HG02571 (cell line): ENCODE measurements around the gene VCAN.

Source experiments
- ATAC-seq: cut with Tn5 transposase; IDR thresholded peaks from one replicate; pipeline ENCODE4 v1.9.1; 2021; ENCODE audit warnings: mild to moderate bottlenecking, moderate library complexity; ENCODE audit not compliant: unreplicated experiment

Gene VCAN

GRCh38 chr5:83494087-83494620 is 22.6 kb downstream of the VCAN start:
- no peak for ATAC-seq

- ATAC-seq = no peak
Observed at GRCh38 chr5:83494666-83495065, 23.1 kb downstream of the VCAN start.

- no peak for ATAC-seq
Observed at GRCh38 chr5:83496626-83497025, 25.1 kb downstream of the VCAN start.

- ATAC-seq = no peak
Observed at GRCh38 chr5:83498585-83498984, 27.0 kb downstream of the VCAN start.

DNA sequence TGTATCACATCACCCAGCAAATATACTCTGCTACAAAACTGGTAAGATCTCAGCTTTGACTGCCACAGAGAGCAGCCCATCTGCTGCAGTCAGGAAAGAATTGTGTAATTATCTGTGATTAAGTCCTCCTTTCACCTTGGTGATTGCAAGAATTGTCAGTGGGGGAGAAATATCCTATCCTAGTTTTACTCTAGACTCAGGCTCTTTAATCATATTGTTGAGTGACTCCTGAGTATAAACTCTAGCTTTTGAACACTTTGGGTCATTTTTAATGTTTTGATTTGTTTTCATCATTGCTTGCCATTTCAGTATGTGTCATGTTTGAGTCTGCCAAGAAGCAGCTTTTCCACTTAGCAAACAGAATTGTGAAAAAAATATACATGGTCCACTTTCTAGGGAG is 32.1 kb downstream of the VCAN start:
- ATAC-seq = no peak

GRCh38 chr5:83507431-83507830 is 35.9 kb downstream of the VCAN start:
- ATAC-seq = no peak

DNA sequence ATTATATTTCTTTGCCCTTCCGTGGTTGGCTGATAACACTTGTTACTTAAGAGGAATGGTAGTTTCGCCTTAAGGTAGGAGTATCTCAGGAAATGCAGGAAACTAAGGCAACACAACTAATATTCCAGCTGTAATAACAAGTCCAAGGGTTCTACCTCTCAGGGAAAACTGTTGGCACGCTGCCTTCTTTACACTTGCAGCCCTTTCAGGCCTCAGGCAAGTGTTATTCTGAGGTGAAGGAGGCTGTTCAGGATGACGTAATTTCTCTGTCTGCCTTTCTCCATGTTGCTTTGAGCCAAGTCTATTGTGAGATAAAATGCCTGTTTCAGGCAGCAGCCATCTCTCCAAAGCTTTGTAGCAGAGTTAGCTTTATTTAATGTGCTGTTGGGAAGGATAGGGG is 38.0 kb downstream of the VCAN start:
- ATAC-seq = no peak

- ATAC-seq = peak; percentile 80
Observed at GRCh38 chr5:83510260-83510659, 38.7 kb downstream of the VCAN start.

DNA sequence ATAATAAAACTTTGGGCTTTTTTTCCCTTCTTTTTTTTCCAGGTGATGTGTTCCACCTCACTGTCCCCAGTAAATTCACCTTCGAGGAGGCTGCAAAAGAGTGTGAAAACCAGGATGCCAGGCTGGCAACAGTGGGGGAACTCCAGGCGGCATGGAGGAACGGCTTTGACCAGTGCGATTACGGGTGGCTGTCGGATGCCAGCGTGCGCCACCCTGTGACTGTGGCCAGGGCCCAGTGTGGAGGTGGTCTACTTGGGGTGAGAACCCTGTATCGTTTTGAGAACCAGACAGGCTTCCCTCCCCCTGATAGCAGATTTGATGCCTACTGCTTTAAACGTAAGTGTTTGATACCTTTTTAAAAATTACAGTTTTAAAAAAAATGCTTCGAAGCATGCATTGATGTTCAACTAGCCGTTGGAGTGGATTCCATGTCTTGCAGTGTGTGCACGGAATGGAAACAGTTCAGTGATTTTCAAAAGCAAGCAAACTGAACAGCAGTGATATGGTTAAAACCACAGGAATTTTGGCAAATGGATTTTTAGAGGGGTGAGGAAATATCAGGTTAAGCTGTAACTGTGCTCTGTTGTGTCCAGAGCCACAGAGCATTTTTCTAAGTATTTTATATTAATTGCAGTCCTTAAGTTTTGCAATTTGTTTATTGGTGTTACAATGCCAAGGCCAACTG is 40.7 kb downstream of the VCAN start:
- ATAC-seq = no peak

GRCh38 chr5:83513081-83513480 is 41.5 kb downstream of the VCAN start:
- ATAC-seq = no peak

DNA sequence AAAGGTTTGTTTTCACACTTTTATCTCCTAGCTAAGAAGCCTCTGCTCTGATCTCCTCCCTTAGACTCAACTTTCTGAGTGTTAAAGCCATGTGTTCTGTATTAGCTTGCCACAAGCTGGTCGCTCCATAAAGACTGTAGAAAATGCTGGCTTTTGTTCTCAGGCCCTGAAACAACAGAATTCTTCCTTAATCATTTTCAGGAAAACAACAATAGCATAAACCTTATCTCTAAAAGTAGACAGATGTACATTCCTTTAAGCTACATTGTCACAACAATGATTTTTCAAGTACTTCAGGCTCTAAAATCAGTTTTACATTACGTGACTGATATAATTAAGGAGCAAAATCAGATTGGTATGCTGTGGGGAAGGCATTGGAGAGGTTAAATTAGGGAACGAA is 41.9 kb downstream of the VCAN start:
- no peak for ATAC-seq

DNA sequence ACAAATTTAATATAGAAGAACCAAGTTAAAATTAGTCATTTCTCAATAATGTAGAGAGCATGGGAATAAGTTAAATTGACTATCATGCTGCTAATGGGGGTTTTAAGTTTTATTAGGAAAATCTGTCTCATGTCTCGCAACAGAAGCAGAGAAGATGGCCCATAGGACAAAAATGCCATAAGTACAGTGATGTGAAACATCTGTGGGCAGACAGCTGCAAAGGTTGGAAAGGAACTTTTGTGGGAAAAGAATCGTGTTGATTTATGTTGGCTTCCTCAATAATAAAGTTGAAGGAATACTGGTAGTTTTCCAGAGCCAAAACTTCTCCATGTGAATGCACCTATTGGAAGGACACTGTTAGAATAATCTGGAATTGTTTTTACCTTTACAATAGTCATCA is 44.8 kb downstream of the VCAN start:
- no peak for ATAC-seq

- ATAC-seq = no peak
Observed at GRCh38 chr5:83517072-83517687, 45.6 kb downstream of the VCAN start.

DNA sequence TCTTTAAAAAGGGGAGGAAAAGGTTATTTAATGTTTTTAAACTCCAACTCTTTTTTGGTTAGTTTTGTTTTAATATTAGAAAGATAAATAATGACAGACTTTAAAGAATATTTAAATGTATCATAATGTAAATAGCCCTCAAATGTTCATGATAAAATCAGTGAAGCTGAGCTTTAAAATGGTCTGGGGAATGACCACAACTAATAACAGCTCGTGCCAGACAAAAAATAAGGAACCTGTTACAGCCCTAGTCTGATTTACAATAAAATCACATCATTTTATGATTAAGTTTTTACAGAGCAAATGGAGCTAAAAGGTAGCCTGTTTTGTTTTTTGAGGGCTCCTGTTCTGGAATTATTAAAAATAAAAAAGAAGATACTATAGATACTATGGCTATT is 46.1 kb downstream of the VCAN start:
- no peak for ATAC-seq

GRCh38 chr5:83518319-83519061 is 46.9 kb downstream of the VCAN start:
- ATAC-seq = no peak

- no peak for ATAC-seq
Observed at GRCh38 chr5:83522446-83522845, 50.9 kb downstream of the VCAN start.

DNA sequence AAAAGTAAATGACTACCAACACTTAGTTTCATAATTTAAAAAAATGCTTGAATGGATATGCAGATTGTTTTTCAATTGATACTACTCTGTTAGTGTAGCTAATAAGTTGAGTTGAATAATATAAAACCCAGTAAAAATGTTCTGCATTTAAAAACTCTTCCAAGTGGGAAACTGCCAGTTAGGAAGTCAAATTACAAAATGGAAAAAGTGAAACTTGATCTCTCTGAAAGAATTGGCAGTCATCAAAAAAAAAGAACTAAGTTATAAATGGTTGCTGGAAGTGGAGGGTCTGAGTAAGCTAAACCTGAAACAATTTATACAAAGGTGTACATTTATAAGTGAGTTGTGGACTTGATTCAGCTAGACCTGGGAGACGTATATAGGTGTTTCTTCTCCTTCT is 52.4 kb downstream of the VCAN start:
- ATAC-seq = no peak

- no peak for ATAC-seq
Observed at GRCh38 chr5:83524345-83524744, 52.8 kb downstream of the VCAN start.

DNA sequence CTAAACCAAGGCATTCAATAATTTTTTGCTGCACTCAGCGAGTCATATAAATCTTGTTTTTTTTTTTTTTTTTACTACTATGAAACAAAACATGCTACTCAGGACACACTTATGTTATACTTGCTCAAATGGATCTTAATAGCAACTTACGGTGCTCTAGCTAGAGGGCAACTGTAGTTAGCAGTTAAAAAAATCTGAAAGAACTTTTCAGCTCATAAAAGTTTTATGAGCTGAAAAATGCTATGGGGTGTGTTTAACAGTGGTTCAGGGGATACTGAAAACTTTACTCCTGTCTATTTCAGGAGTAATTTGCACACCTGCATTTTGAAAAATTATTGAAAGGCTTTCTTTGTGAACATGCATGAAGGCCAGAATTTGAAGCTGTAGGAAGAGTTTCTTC is 53.4 kb downstream of the VCAN start:
- no peak for ATAC-seq

DNA sequence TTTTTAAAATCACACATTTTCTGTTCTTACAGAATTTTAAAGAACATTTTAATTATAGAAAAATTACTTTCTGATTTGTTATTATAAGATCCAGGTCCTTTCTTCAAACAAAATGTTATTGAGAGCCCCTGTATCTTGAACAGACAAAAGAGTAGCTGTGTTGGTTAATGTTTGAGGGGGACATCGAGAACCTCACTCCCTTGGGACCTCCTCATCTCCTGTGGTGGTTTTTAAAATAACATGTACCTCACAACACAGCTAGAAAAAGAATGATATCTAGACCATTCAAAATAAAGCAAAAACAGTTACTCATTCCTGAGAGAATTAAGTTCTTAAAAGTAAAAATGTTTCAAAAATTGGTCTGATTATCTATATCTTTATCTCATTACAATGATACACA is 54.7 kb downstream of the VCAN start:
- no peak for ATAC-seq

GRCh38 chr5:83527221-83527620 is 55.7 kb downstream of the VCAN start:
- ATAC-seq = no peak
